Esophagus muscularis mucosa (tissue), 3 donors: ENCODE data around the gene ELMO2.

ENCODE experiments used
- POLR2A ChIP-seq: fragments of 450-650 bp; IDR thresholded peaks from one replicate; pipeline ENCODE4 v1.6.1; 2017; ENCODE audit warnings: antibody characterized with exemption, moderate library complexity, mild to moderate bottlenecking, low read depth
- POLR2AphosphoS5 ChIP-seq, 2 donors: sonication (generic); formaldehyde crosslinking; IDR thresholded peaks; one replicate each; pipeline ENCODE4 v1.6.1; 2017; ENCODE audit warnings: antibody characterized with exemption in 2 of 2
- TF ChIP-seq, protein P1 (sequence below), 3 experiments: fragments of 200-600 bp in 2 of 3; fragments of 450-650 bp in 1 of 3; sonication (generic) in 2 of 3; IDR thresholded peaks; one replicate each; pipeline ENCODE4 v1.5.1; 2017 to 2019; ENCODE audit warnings: antibody characterized with exemption in 3 of 3, mild to moderate bottlenecking in 2 of 3, moderate library complexity in 1 of 3

DNA sequence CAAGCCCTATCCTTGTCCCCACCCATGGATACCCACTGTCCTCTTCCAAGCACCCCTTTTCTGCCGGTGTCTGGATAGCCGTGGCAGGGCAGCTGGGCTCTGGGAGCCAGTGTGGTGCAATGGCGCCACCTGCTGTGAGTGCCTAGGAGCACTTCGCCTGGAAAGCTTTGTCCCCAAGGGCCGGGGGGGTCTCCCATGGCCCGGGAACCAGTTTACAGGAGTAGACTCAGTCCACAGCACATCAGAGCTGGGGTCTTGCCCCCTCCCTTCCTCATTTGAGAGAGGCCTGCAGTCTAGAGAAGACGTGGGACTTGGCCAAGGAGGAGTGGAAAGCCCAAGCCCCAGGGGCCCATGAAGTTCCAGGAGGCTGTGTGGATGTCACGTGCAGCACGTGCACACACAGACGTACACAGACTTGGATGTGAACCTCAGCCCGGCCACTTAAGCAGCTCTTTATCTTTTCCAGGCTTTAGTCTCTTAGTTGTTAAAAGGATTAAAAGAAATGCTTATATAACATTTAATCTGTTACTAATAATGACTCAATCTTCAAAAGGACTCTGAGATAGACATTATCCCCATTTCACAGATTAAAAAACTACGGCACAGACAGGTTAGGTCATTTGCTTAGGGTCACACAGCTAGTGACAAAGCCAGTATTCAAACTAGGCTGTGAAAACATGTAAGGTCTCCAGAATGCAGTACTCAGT, 57.2 kb downstream of the ELMO2 start:
- TF ChIP-seq, protein P1, sequence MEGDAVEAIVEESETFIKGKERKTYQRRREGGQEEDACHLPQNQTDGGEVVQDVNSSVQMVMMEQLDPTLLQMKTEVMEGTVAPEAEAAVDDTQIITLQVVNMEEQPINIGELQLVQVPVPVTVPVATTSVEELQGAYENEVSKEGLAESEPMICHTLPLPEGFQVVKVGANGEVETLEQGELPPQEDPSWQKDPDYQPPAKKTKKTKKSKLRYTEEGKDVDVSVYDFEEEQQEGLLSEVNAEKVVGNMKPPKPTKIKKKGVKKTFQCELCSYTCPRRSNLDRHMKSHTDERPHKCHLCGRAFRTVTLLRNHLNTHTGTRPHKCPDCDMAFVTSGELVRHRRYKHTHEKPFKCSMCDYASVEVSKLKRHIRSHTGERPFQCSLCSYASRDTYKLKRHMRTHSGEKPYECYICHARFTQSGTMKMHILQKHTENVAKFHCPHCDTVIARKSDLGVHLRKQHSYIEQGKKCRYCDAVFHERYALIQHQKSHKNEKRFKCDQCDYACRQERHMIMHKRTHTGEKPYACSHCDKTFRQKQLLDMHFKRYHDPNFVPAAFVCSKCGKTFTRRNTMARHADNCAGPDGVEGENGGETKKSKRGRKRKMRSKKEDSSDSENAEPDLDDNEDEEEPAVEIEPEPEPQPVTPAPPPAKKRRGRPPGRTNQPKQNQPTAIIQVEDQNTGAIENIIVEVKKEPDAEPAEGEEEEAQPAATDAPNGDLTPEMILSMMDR (IDR thresholded peaks at IDR 0.05), result peak; percentile 64 to 77 (median 70)
- no peak for TF ChIP-seq POLR2A
- no peak for TF ChIP-seq POLR2AphosphoS5 (IDR thresholded peaks at IDR 0.05)
